HEK293T (cell line): ENCODE data around the gene SESTD1.

Experiments
- ARNT ChIP-seq: fragments of 450-650 bp; IDR thresholded peaks from 2 replicates; pipeline ENCODE4 v1.6.1; 2017; ENCODE audit warnings: mild to moderate bottlenecking
- BHLHE40 ChIP-seq: fragments of 450-650 bp; IDR thresholded peaks from 2 replicates; pipeline ENCODE4 v1.6.1; 2016; ENCODE audit warnings: mild to moderate bottlenecking, moderate library complexity, borderline replicate concordance
- ELF4 ChIP-seq: fragments of 450-650 bp; IDR thresholded peaks from 2 replicates; pipeline ENCODE4 v1.6.1; 2017; ENCODE audit warnings: antibody characterized with exemption
- FOXM1 ChIP-seq: fragments of 450-650 bp; IDR thresholded peaks from 2 replicates; pipeline ENCODE4 v1.6.1; 2017; ENCODE audit warnings: mild to moderate bottlenecking, borderline replicate concordance
- NFRKB ChIP-seq: fragments of 450-650 bp; IDR thresholded peaks from 2 replicates; pipeline ENCODE4 v1.6.1; 2016; ENCODE audit warnings: mild to moderate bottlenecking, moderate library complexity
- SP1 ChIP-seq: fragments of 450-650 bp; IDR thresholded peaks from 2 replicates; pipeline ENCODE4 v1.6.1; 2017
- SUZ12 ChIP-seq: fragments of 450-650 bp; IDR thresholded peaks from 2 replicates; pipeline ENCODE4 v1.6.1; 2016; ENCODE audit warnings: mild to moderate bottlenecking
- TARDBP ChIP-seq: fragments of 450-650 bp; IDR thresholded peaks from 2 replicates; pipeline ENCODE4 v1.6.1; 2016
- ZNF384 ChIP-seq: fragments of 450-650 bp; IDR thresholded peaks from 2 replicates; pipeline ENCODE4 v1.6.1; 2016

GRCh38 chr2:179096090-179096489, 168.5 kb downstream of the SESTD1 start:
- TF ChIP-seq ELF4 (no peak), SP1 (no peak), BHLHE40 (no peak), SUZ12 (no peak), ARNT (no peak), FOXM1 (no peak), ZNF384 (no peak), TARDBP (no peak), NFRKB (no peak)
